GM21825 (cell line): Measurements from ENCODE around the gene TNS1.

Experiments
- ATAC-seq: cut with Tn5 transposase; IDR thresholded peaks from one replicate; pipeline ENCODE4 v1.9.1; 2021; ENCODE audit warnings: mild to moderate bottlenecking, moderate library complexity; ENCODE audit not compliant: unreplicated experiment

TNS1 gene

DNA sequence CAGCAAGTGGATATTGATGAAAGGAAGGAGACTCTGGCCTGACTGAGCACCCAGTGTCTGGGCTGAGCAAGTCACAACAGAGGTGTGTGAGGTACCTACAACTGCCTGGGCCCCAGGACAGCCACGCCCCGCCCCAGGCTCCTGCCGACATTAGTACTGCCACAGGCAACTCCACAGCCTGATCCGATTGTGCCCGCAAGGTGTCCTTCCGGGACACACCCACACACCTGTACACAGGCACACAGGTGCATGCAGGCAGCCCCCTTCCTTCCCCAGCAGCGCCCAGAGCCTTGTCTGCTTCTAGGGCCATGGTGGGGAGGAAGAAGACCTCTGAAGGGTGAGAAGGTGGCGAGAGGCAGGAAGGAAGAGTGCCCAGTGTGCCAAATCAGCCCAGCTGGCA lies 83.6 kb downstream of the TNS1 start:
- no peak for ATAC-seq

DNA sequence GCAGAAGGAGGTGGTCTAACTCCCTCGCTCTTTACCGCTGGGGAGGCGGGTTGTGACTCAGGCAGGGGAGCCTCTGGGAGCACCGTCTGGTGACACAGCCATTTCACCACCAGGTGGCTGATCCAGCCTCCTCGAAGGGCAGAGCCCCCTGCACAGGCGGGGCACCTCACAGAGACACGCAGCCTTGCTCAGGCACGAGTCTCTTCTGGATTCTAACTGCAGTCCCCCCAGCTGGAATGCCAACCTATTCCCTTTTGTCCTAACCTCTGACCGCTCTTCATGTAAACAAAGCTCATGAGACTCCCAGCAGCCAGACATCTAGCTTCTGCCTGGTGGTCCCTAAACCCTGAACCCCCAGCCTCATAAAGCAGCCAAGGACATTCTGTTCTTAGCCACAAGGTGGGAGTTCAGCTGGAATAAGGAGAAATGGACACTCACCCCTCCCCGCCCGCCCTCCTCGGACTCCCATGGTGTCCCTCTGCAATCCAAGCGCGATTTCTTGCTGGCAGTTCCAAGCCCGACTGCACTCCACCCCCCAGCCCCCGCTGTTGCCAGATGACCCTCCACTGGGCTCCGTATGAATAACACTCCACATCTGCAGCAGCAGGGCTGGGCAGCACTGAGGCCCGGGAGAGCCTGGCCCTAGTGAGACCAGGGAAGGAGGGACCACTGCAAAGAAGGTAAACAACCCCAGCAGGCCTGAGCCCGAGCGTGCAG lies 84.3 kb downstream of the TNS1 start:
- no peak for ATAC-seq

GRCh38 chr2:217916504-217917254 lies 86.1 kb downstream of the TNS1 start:
- no peak for ATAC-seq

GRCh38 chr2:217915706-217916105 lies 87.1 kb downstream of the TNS1 start:
- no peak for ATAC-seq

DNA sequence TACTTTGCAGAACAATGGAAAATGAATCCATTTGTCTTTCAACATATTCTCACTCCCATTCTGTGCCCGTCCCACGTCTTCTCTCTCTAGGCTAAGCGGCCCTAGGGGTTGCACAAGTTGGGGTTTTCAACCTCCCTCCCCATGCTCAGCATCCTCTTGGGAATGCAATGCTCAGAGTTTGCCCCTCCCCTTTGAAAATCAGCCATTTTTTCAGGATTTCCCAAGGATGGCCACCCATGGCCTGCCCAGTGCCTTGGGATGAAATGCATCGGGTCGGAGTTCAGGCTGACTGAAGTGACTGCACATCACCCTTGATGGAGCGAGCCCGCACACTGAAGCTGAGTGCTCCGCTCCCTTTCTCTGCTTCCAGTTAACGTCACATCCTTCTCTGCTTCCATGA lies 87.9 kb downstream of the TNS1 start:
- ATAC-seq: no peak

DNA sequence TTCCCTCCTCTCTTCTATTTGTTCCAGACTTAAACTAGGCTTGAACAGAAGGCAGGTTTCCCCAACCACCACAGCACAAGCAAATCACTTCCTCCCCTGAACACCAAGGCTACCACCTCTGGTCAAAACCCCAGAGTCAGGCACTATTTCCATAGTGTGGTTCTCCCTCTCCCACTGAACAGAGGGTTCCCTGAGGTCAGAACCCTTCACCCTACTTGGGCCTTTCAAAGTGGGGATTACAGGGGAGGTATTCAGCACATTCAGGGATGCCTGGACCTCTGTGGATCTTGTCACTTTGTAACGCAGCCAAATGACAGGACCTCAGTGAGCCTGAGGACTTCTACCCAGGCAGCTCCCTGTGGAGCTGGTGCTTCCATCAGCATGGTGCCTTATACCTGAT lies 88.7 kb downstream of the TNS1 start:
- ATAC-seq: no peak

DNA sequence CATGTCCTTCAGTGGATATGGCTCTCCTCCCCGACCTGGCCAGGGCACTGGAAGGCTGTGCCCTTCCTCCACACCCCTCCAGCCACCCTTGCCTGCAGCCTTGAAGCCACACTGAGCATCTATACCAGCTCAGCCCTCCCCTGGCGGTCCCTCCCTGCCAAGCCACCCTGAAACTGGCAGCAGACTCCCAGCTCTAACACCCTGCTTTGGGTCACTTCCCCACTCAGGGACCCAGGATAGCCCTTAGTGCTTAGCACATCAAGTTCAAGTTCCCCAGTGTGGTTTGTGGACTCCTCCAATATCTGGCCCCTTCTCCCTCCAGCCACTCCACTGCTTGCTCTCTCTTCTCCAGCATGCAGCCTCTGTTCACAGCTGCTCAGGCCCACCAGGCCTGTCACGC lies 89.4 kb downstream of the TNS1 start:
- no peak for ATAC-seq

- ATAC-seq: no peak
Measured at GRCh38 chr2:217912098-217913024, 90.4 kb downstream of the TNS1 start.

DNA sequence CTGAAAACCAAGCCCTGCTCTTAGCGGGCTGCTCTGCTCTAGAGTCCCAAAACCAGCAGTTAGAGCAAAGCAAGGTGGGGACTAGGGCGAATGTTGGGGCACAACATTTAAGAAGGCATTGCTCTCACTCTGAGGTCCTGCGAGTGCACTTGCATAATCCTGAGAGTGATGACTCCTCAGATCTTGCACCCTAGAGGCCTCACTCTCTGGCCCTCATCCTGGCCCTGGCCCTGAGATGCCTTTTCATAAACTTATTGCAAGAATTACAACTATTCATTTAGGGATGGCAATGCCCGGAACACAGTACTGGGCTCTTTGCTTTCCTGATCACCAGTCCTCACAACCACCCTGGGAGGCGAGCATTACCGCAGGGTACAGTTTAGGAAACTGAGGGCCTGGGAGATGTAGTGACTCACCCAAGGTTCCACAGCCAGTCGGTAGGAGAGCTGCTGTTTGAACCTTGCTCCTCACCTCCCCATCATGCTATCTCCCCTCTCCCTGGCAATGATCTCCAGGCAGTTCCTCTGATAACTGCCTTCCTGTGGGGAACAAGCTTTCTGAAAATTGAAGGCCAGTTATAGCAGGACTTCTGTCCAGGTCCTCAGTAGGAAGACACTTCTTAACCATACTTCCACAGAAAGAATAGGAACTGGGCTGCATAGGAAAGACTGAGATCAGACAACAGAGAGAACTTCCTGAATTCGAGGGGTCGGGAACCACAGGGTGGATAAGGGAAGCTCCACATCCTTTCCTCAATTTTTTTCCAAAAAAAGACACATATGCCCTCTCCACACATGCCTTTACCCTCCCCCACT lies 91.3 kb downstream of the TNS1 start:
- ATAC-seq: no peak

GRCh38 chr2:217910875-217911212 lies 92.0 kb downstream of the TNS1 start:
- no peak for ATAC-seq

DNA sequence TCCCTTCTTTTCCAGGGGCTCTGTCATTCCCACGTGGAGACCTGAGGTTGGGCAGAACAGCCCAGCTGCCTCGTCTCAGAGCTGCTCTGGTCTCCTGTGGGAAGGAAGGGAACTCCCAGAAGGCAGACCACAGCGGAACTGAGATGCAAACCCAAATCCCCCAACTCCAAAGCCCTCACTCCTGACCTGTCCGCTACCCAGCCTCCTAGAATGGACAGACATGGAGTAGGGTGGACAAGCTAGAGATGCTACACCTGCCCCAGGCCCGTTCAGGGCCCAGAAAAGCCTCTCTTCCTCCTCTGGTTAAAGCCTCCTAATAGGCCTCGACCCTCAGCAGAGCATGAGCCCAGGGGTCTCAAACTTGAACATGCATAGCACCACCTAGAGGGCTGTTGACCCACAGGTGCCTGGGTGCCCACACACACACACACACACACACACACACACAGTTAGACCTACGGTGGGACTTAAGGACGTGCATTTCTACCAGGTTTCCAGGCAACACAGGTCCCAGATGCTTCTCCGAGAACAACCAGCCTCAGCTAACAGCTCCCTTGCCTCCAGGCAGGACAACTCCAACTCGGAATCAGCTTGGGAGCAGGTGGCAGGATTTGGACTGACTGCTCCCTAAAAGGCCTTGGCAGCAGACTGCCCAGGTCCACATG lies 93.5 kb downstream of the TNS1 start:
- ATAC-seq: no peak

DNA sequence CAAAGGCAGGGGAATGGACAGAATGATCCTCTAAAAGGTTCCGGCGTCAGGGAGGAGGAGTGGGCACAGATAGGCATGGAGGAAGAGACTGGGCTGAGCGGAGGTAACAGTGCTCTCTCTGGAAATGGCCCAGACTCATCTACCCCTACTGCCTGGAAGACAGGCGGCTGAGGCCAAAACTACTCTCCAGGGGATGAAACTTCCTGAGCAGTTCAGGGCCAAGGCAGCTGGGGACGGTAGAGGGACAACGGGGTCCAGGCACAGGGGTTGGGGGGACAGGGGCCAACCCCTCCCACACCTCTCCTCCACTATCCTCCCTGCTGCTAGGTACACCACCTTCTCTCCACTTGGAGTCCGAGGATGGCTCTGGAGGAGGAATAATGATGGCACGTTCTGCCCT lies 94.3 kb downstream of the TNS1 start:
- no peak for ATAC-seq

DNA sequence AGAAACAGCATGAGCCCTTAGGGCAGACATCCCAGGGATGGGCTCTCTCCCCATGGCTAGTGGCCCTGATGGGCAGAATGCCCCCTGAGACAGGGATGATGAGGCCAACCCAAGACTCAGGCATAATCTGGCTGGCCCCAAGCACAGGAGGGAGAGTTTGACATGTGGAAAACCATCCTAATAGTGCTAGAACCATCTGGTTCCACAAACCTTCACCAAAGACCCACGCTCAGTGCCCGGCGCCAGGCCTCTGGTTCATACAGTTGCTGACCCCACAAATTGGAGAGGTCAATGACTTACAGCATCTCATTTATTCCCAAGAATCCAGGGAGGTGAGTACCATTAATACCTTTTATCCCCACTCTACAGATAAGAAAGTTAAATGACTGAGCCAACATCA lies 95.5 kb downstream of the TNS1 start:
- ATAC-seq: no peak

DNA sequence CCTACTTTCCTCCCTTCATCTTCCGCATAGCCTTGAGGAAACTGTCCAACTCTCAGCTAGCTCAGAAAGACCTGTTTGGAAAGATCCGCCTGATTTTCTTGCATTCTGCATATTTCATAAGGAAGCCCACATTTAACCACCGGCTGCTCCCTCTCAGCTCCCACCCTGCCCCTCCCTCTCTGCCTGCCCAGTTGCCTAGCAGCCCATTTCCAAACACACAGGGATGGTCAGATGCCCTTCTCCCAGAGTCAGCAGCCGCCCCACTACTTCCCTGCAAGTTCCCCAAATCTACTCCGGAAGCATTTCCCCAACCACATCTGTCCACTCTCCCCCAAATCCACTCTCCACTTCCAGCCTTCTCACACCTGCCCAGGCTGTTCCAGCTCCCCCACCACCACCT lies 96.0 kb downstream of the TNS1 start:
- no peak for ATAC-seq

GRCh38 chr2:217905896-217906295 lies 96.9 kb downstream of the TNS1 start:
- no peak for ATAC-seq

DNA sequence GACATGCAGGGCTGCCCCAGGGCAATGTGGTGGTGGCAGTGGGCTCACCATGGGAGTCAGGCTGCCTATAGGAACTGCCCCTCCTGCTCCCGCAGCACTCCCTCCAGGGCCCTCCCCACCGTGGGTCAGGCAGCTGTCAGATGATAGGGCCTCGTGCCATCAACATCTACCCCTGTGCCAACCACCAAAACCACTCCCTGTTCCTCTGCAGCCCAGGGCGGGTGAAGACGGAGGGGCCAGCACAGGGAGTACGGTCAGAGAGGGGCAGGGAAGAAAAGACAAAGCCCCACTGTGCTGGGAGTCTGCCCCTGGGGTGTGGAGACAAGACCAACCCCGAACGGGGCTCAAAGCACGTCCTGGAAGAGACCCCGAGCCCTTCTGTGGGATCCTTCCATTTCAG lies 97.4 kb downstream of the TNS1 start:
- ATAC-seq: no peak

- no peak for ATAC-seq
Measured at GRCh38 chr2:217904614-217904965, 98.2 kb downstream of the TNS1 start.

- ATAC-seq: no peak
Measured at GRCh38 chr2:217903859-217904613, 98.8 kb downstream of the TNS1 start.

GRCh38 chr2:217903142-217903858 lies 99.5 kb downstream of the TNS1 start:
- ATAC-seq: no peak
